NCI-H226 (cell line): Measurements from ENCODE around the gene PLXDC2.

Experiments
- DNase-seq: peaks from one replicate; pipeline ENCODE4 v3.0.0-alpha.2; 2015

Gene PLXDC2

DNA sequence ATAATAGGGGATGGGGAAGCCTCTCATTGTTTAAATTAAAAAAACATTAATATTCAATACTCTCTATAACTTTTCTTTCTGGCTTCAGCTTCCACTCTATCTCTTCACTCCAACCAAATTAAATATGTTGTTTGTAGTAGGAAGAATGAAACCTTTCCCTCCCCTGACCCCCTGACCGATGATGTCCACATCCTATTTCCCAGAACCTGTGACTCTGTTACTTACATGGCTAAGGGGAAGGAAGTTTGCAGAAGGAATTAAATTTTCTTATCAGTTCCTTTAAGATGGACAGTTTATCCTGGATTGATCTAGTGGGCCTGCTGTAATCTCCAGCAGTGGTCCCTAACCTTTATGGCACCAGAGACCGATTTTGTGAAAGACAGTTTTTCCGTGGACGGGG is 130.0 kb downstream of the PLXDC2 start:
- DNase-seq = no peak

DNA sequence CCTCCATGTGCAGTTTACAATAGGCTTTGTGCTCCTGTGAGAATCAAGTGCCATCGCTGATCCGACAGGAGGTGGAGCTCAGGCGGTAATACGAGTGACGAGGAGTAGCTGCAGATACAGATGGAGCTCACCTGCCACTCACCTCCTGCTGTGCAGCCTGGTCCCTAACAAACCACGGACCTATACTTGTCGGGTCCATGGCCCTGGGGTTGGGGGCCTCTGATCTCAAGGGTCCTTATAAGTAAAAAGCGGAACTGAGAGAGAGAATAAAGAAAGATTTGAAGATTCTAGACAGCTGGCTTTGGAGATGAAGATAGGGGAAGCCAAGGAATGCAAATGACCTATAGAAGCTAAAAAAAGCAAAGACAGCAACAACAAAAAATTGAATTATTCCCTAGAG is 130.6 kb downstream of the PLXDC2 start:
- no peak for DNase-seq

DNA sequence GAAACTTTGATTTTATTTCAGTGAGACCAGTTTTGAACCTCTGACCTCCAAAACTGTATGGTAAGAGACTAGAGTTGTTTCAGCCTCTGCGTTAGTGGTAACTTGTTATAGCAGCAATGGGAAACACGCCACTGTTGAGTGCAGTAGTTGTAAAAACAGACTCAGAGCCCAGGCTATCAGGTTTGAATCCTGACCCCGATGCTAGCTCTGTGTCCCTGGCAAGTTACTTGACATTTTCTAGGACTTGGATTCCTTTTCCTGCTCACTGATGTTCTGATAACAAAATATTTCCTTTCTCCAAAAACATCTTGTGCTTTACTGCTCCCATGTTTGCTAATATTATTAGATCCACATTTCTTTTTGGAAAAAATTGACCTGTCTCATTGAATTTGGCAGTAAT is 131.0 kb downstream of the PLXDC2 start:
- no peak for DNase-seq

DNA sequence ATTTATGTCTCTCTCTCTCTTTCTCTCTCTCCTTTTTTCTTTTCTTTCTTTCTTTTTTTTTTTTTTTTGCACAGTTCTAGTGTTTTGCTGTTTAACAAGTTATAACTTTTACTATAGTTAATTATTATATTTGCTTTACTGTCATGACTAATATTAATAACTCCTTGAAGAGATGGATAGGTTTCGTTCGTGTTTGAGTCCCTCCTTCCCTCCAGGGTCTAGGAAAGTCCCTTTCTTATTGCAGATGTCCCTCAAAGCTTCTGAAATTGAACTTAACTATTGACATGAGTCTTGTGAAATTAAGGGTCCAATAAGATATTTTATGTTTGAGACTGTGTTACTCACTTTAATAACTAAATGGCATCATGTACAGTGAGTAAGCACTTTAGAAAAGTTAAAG is 131.4 kb downstream of the PLXDC2 start:
- DNase-seq = no peak

DNA sequence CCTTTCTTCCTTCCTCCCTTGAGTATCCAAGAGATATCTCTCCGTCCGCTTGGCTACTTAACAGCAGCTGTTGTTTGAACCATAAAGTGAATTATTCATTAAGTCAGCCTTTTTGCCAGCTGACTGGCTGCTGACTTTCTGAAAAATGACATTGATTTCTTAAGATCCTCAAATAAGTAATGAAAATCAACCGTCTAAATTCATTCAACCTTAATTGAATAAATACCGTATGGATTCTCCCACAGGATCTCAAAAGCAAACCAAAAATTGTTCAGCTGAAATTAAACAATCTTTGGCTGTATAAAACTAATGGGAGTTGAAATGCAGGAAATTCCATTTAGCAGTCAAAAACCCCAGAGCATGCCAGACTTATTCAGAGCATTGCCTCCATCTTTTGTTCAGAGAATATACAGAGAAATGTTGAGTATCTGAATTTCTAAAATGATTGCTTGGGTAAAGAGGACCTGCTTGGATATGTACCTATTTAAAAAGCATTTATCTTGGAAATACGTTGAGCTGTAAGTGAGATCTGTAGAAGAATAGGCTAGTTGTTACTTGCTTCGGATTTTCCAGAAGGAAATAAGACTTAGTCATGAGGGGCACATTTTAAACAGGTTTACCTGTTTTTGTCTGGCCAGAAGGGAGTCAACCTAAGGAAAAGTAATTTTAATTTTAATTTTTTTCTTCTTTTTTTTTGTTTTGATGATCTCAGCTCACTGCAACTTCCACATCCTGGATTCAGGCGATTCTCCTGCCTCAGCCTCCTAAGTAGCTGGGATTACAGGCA is 136.2 kb downstream of the PLXDC2 start:
- DNase-seq = no peak

DNA sequence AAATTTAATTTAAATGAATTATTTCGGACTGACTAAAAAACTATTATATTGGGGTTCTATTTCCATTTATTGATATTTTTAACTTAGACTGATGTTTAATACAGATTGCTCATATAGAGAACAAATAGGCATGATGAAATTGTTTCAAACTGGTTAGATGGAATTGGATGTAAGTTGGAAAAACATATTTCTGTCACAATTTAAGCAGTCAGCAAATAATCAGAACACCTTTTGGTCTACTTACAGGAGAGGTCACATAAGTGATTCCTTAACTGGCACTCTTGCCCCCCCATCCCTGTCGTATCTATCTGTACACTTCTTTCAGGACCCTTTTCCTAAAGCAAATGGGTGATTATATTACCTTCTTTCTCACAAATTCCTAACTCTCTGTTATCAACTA is 138.4 kb downstream of the PLXDC2 start:
- DNase-seq = no peak

DNA sequence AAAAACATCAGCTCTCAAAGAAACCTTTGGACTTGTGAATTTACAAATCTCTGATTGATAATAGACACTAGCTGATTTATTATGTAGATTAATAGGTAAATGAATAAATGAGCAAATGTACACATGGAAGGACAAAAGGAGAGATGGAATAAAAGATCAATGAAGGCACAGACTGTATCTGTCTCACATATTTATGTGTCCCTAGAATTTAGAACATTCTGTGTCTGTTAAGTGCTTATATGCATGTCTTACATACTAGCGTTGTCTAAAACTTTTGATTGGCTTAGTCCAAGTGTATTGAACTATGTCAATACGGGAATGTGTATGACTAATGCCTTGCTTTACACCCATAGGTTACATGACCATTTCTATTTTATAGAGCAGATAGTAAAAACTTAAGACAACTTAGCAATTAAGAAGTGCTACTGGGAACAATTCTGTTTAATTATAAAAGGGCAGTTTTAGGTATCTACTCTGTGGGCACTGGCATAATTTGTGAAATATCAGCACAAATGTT is 140.3 kb downstream of the PLXDC2 start:
- no peak for DNase-seq

DNA sequence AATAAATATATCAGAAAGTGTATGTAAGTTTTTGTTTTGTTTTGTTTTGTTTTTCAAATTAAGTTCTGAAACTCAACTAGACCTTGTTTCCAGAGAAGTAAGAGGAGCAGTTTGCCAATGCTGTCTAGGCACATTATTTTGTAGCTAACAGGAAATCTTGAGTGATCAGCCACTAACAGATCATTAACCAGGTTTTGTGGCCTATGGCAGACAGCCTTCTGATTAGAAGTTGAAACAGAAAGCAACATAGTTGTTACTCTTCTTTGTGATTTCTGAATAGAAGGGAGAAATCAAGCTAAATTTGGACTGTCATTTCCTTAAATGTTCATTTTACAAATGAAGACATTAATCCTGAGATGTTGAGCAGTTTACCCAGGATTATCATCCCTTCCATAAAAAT is 142.6 kb downstream of the PLXDC2 start:
- DNase-seq = no peak

DNA sequence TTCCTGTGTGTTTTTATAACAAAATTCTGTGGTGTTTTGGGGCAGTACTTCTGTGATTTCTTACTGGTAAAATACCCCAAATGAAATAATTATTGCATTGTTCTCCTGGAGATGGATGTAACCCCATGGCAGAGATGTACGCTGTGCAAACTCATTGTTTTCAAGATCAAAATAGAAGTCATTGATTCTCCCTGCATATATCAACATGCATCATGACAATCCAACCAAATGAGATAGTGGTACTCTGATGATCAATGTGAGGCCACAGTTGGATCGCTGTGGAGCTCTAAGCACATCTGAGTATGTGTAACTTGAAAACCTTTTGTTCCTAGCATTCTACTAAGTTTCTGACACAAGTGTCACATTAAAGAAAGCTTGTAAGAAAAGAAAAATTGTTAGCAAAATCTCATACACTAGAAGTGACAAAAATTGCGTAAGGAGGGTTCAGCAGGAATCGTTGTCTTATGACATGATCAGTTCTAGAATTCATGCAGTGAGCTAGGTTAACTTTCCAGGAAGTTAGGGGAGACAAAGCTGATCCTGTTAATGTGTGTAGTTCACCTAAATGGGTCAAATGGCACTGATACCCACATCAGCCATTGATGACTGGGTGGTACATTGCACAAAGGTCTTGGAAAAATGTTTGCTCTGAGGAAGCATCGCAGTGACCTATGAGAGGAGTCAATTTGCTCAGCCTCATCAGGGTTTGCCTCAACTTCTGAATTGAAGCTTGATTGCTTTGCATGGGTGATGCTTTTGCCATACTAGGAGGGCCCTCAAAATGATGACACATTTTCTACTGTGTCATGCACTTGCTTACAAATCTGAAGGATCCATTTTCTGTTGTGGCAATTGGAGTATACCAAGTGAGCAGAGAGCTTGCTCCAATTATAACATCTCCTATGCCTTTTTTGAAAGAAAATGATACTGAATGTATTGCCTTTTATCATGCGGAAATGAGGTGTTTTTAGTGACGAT is 145.1 kb downstream of the PLXDC2 start:
- no peak for DNase-seq

DNA sequence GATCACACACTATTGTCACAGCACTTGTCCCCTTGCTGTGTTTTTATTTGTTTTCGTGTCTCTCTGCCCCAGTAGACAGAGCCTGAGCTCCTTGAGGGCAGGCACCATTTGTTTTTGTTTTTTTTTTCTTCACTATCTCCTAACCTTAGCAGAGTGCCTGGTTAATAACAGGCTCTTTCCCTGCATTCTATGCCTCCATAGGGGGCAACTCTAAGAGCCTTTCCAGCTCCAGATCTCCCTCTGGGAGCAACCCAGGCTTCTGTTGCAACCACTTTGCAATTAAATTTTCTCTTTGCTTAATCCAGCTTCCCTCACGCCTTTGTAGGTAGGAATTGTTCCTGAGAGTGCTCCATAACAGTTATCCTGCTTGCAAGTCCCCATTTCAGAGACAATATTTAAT is 148.4 kb downstream of the PLXDC2 start:
- no peak for DNase-seq

DNA sequence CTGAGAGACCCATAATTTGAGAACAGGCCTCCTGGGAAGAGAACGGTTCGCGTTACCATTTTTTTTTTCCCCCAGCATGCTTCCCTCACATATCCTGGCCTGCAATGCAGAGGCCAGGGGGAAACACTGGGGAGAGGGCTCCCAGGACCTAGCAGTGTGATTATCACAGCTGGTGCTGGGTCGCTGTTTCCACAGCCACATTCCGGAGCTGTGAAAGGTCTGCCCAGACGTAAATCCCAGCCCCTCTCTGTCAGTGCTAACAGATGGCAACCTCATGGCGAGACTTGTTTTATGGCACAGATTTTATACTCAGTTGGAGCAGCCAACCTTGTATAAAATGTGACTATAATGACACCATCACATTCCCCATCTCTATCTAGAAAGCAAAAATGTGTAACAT is 150.5 kb downstream of the PLXDC2 start:
- DNase-seq = no peak

DNA sequence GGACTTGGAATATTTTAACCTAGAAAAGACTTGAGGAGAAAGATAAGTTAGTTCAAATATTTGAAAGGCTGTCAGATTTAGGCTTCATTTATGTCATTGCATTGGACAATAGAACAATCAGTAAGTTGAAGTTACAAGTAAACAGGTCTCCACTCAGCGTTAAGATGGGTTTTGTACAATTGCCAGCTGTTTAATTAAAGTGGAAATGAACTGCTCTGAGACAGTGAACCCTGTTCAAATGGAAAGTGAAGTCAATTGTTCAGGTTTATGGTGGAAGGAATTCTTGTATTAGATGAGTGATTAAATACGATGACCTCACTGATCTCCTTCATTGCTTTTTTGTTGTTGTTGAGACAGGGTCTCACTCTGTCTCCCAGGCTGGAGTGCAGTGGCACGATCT is 151.7 kb downstream of the PLXDC2 start:
- no peak for DNase-seq

DNA sequence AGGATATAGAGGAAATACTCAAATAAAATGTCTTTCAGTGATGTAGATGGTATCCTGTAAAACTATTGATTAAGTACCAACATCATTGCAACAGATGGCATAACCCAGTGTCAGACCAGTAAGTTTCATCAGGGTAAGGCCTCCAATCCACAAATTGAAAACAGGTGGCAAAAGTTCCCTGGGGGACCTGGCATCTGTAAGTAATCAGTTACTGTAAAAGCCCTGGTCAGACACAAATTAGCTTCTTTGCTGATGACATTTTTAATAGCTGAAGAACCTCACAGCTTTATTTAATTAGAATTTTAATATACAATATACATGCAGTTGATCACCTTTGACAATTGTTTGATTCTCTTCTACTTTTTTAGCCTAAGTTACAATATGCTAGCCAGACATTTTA is 152.5 kb downstream of the PLXDC2 start:
- no peak for DNase-seq

DNA sequence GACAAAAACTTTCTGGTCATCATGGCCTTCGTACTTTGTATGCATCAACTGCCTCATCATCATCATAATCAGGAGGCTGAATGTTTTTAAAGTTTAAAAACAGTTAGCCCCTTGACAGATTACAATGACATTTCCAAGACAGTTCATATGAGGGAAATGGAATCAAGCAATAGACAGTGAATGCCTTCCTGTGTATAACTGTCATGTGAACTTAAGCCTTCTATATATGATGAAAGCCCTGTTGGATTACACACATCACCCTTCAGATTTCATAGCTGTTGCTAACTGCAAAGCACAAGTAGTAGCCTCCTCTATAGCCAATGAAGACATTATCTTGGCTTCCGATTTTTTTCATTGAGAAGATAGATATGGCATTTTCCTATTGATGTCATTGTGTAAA is 154.0 kb downstream of the PLXDC2 start:
- no peak for DNase-seq

DNA sequence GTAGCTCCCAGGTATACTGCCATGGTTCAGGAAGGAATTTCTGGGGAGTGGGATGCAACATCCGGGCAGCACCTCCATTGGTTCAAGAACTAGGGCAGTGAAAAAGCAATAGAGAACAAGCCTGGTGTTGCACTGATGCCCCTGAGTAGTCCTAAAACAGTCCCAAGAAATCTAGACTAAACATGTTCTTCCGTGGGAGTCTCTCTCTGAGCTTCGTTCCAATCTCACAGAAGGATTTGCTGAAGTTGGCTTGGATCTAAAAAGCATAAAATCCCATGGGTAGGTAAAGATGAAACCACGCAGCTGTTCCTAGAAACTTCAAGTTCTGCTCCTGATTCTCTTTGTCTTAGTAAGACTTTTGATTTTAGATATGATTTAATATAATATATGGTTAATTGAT is 154.5 kb downstream of the PLXDC2 start:
- no peak for DNase-seq

DNA sequence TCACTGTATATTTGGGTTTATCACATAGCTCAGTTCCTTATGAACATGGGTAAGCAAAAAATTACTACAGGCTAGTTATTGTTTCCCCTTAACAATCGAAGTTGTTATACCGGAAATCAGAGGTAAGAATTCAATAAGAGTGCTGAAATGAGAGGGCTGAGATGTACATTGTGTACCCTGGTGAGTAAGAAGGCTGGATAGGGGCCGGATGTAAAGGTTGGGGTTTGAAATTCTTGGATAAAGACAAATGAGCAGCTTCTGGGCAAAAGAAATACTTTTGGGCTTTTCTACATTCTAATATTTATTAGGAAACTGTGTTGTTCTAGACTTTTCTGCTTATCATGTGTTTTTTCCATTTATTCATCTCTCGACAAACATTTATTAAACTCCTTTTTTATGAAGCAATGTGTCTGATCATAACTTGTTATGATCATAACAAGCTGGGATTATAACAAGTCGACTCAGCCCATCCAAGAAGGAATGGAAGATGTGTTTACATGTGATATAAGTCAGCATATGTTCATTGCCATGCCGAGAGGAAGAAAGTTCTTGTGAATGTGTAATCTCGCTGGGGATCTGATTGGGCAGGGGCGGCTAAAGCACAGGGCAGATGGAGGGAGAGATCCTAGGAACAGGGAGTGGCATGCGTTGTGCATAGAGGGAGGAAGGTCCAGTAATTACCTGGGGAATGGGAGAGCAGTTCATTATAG is 155.3 kb downstream of the PLXDC2 start:
- DNase-seq = no peak

DNA sequence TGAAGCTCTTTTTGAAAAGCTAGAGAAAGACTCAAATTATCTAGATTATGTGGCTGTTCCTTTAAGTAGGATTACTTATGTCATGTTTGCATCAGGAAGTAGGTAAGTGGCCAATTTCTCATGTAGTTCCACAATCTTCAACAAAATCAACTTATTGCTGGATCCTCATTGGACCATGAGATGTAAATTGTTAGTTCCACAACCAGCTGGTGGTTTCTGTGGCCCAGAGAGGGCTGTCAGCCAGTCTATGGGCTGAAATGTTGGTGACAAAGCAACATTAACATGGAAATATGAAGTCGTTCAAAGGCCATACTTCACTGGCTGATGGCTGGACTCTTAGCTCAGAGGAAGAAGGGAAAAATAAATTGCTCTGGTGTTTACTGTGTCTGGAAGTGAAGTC is 157.9 kb downstream of the PLXDC2 start:
- DNase-seq = no peak

DNA sequence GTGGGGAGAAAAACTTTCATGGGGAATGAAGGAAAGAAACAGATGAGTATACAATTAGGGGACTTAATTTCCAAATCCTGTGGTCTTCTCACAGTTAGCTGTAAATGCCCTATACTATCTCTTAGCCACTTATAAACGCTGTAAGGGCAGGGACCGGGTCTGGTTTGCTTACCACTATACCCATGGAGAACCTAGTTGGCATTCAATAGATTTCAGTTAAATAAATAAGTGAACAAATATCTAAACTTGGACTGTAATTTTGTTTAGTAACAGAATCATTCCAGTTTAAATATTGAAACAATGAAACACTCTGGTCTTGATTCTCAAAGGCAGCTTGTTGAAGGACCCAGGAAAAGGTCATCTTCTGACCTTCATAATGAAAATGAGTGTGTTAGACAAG is 158.3 kb downstream of the PLXDC2 start:
- no peak for DNase-seq

DNA sequence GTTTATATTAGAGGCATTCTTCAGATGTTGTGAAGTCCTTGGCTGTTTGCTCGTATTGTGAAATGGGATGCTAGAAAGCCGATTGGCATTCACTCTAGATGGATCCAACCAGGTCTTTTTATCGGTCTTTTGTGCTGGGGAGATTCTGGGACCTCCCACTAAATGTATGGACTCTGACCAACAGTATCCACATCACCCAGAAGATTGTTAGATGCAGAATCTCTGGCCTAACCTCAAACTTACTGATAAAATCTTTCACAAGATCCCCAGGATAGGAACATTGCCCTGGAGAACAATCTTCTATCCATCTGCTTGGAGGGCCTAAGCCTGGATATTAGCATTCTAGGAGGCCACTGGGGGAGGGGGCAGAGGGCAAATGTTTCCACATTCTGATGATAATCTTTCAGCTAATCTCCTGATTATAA is 160.9 kb downstream of the PLXDC2 start:
- no peak for DNase-seq

DNA sequence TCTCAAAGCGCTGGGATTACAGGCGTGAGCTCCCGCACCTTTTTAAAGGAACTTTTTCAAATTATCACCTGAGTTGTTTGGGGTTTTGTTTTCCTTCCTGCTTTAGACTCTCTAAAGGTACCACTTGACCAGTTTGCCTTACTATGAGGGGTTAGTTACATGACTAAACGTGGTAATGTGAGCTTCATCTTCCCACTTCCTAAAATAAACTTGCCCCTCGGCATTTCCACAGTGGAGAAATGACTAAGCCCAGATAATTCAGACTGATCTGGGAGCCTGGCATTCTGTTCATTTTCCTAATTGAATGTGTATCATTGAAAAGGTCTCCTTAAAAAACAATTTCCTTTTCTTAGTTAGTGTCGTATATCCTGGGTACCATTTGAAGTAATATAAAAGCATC is 163.4 kb downstream of the PLXDC2 start:
- peak; percentile 27 for DNase-seq

DNA sequence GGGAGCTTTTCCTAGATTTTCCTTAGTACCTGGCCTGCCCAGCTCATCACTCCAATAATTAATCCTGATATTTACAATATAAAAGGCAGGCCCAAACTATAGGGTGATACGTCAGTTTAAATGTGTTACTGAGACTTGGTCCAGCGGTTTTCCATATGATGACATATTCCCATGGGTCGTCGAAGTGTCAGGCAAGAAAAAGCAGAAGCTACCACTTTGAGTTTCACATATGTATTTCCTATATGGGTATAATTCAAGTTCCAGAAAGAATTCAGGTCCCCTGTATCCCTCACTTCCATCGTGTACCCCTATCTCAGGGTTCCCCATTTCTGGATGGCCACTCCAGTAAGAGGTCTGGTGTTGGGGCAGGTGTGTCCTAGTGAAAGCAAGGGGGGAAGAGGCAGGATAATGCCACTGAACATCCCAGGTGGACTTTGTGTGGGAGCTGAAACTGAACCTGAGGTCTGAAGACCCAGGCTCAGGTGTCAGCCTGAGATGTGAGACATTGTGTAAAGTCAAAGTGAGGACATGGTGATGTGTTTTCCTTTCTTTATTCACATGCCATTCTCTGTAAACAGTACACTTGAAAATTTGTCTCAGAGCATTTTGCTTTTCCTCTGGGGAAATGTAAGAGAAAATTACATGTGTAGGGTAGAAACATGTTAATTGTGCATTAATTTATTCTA is 167.8 kb downstream of the PLXDC2 start:
- DNase-seq = no peak

DNA sequence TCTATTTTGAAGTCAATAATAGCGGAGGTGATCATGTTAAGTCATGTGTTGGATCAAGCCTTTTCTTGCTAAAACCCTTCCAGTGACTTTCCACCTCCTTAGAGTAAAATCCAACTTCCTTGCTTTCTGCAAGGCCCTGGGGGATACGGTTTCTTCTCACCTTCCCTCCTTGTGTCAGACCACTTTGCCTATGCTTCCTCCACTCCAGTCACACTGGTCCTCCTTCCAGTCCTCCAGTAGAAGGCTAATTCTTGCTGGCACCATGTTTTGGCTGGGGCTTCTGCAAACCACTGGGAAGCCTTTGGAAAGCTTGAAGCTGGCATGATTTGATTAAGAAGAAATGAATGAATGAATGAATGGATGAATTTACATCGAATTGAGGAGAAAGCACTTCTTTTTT is 169.5 kb downstream of the PLXDC2 start:
- no peak for DNase-seq

DNA sequence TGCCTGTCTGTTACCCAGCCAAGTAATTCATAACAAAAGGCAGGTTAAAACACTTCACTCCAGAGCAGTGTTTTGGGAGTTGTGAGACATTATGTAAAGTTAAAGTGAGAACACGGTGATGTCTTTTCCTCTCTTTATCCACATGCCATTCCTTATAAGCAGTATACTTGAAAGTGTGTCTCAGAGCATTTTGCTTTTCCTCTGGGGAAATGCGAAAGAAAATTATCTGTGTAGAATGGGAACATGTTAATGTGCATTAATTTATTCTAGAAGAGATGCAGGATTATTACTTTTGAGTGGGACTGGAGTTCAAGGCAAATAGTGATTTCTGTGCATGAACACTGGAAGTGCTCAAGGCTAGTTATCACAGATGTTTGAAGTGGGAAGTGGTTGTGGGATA is 170.4 kb downstream of the PLXDC2 start:
- no peak for DNase-seq
